OCI-LY7 (cell line): ENCODE measurements around the gene SNAI3.

Source experiments
- CTCF ChIP-seq: fragments of 200-600 bp; sonication (generic); conservative IDR thresholded peaks from 2 replicates; pipeline ENCODE4 v1.5.1; 2014; ENCODE audit warnings: mild to moderate bottlenecking, antibody characterized with exemption, low read length, moderate library complexity, mixed read lengths
- EZH2phosphoT487 ChIP-seq: fragments of 200-600 bp; sonication (generic); IDR thresholded peaks from 2 replicates; pipeline ENCODE4 v1.6.1; 2018; ENCODE audit warnings: low read depth, borderline replicate concordance, mild to moderate bottlenecking, mixed run types, antibody characterized with exemption, low read length, moderate library complexity, mixed read lengths

- TF ChIP-seq CTCF (no peak), EZH2phosphoT487 (no peak)
Measured at GRCh38 chr16:88655053-88655732, 31.1 kb downstream of the SNAI3 start.
